Activated CD8-positive, alpha-beta T cell treated with anti-CD3 and anti-CD28 coated beads for 36 hours (primary cell): ENCODE measurements around the gene PDXK. TPM values are rescaled to one million over a fixed set of nuclear protein-coding genes. Genes with fewer than 3 reads are reported as not detected.

ENCODE experiments used
- ATAC-seq: fragments of 200-7000 bp; cut with Tn5 transposase; one replicate; pipeline ENCODE4 v1.10.0; 2021; ENCODE audit warnings: mild to moderate bottlenecking, moderate library complexity
- CTCF ChIA-PET: fragments of 350-600 bp; sonication (Branson Sonifier 250); formaldehyde crosslinking; loops from one replicate; lab custom pipeline; 2021; ENCODE audit warnings: antibody characterized with exemption; lab: Charles Lee
- POLR2A ChIA-PET: fragments of 350-600 bp; sonication (Branson Sonifier 250); formaldehyde crosslinking; loops from one replicate; lab custom pipeline; 2021; ENCODE audit warnings: antibody characterized with exemption; lab: Charles Lee
- DNase-seq: peaks from one replicate; pipeline ENCODE4 v3.0.0-alpha.2; 2020
- H3K27ac Mint-ChIP-seq: one replicate; pipeline ENCODE4 v1.8.0; 2021; ENCODE audit warnings: mild to moderate bottlenecking, mixed read lengths
- H3K27me3 Mint-ChIP-seq: one replicate; pipeline ENCODE4 v1.8.0; 2021; ENCODE audit warnings: mixed read lengths
- H3K36me3 Mint-ChIP-seq: one replicate; pipeline ENCODE4 v1.8.0; 2021; ENCODE audit warnings: low read depth, mixed read lengths
- H3K4me1 Mint-ChIP-seq: one replicate; pipeline ENCODE4 v1.8.0; 2021; ENCODE audit warnings: low read depth, mixed read lengths
- H3K4me3 Mint-ChIP-seq: one replicate; pipeline ENCODE4 v1.8.0; 2021; ENCODE audit warnings: mild to moderate bottlenecking, moderate library complexity, mixed read lengths
- H3K9me3 Mint-ChIP-seq: one replicate; pipeline ENCODE4 v1.8.0; 2021; ENCODE audit warnings: mixed read lengths
- intact Hi-C: fragments of 100-400 bp; cut with micrococcal nuclease; formaldehyde crosslinking; loops from one replicate; pipeline ENCODE4 v1.10.0; 2022
- total RNA-seq, 2 experiments: library from RNA; stranded (reverse); gene quantifications; one replicate each; pipeline ENCODE4 v1.2.3, GENCODE V29; 2021
- TF ChIP-seq, protein P1 (sequence below): fragments of 200-600 bp; IDR thresholded peaks from one replicate; pipeline ENCODE4 v1.8.0; 2022; ENCODE audit warnings: antibody characterized with exemption, mild to moderate bottlenecking

Gene PDXK
- total RNA-seq, 2 experiments from 2014 or later = 118 to 122 TPM

DNA sequence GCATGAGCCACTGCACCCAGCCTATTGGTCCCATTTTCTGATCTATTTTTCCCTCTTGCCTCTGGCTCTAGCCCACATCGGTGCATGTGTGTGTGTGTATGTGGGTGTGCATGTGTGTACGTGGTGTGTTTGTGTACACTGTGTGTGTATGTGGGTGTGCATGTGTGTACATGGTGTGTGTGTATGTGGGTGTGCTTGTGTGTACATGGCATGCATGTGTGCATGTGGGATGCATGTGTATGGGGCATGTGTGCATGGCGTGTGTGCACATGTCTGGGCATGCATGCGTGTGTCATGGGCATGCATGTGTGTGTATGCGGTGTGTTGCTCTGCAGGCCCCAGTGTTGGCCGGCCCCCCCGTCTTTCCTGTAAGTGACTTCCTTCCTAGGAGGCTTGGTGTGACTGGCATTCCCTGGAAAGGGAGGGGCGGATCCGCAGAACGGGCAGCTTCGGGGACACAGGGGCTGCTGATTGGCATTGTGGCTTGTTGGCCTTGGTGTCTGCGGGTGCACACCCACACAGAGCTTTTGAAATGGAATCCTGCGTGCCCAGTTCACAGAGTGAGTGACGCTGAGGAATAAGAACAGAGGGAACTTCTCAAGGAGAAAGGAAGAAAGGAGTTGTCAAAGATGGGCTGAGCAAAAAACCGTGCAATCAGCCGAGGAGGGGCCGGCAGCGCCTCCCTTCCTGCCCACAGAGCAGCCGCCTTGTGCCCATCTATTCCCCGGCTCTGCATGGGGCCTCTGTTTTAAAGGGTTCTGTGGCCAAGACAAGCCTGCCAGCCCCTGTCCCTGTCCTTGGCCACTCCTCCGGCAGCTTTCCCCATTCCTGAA lies 8.0 kb downstream of the PDXK start:
- H3K4me1 Mint-ChIP-seq = peaks cover 55% of the 10 kb centered on the region
- H3K27ac Mint-ChIP-seq = peak overlapping the region; percentile 64
- ChIA-PET CTCF (no interaction called here), POLR2A (interaction anchor here (1.6 to 4.0 kb wide), 4 partner anchors 8 to 67 kb away, joined by 6 to 35 read pairs (median 12); partner anchors contain the start of genes HSF2BP, PDXK, RRP1 and RRP1B)
- no peaks in the 10 kb centered on the region for H3K27me3 Mint-ChIP-seq
- TF ChIP-seq, protein P1, sequence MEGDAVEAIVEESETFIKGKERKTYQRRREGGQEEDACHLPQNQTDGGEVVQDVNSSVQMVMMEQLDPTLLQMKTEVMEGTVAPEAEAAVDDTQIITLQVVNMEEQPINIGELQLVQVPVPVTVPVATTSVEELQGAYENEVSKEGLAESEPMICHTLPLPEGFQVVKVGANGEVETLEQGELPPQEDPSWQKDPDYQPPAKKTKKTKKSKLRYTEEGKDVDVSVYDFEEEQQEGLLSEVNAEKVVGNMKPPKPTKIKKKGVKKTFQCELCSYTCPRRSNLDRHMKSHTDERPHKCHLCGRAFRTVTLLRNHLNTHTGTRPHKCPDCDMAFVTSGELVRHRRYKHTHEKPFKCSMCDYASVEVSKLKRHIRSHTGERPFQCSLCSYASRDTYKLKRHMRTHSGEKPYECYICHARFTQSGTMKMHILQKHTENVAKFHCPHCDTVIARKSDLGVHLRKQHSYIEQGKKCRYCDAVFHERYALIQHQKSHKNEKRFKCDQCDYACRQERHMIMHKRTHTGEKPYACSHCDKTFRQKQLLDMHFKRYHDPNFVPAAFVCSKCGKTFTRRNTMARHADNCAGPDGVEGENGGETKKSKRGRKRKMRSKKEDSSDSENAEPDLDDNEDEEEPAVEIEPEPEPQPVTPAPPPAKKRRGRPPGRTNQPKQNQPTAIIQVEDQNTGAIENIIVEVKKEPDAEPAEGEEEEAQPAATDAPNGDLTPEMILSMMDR = no peak
- intact Hi-C loops = no loop called here
- H3K36me3 Mint-ChIP-seq = peaks cover 17% of the 10 kb centered on the region
- DNase-seq (peak; percentile 31), ATAC-seq (no peak)
- H3K9me3 Mint-ChIP-seq = no peaks in the 10 kb centered on the region
- peak overlapping the region; percentile 24 for H3K4me3 Mint-ChIP-seq

GRCh38 chr21:43727519-43728153 lies 8.7 kb downstream of the PDXK start:
- intact Hi-C loops = no loop called here
- Mint-ChIP-seq H3K27ac (peak overlapping the region; percentile 88), H3K4me1 (peaks cover 55% of the 10 kb centered on the region), H3K36me3 (peaks cover 17% of the 10 kb centered on the region), H3K27me3 (no peaks in the 10 kb centered on the region), H3K4me3 (peak overlapping the region; percentile 84), H3K9me3 (no peaks in the 10 kb centered on the region)
- ChIA-PET POLR2A (interaction anchor here (1.4 to 4.0 kb wide), 7 partner anchors 8 to 68 kb away, joined by 3 to 35 read pairs (median 6); partner anchors contain the start of genes HSF2BP, PDXK, RRP1 and RRP1B), CTCF (interaction anchor here (0.9 to 1.7 kb wide), 3 partner anchors 8 to 53 kb away, joined by 3 to 10 read pairs (median 4); partner anchors contain the start of gene PDXK)
- TF ChIP-seq, protein P1 = no peak
- DNase-seq = no peak
- ATAC-seq = no peak

DNA sequence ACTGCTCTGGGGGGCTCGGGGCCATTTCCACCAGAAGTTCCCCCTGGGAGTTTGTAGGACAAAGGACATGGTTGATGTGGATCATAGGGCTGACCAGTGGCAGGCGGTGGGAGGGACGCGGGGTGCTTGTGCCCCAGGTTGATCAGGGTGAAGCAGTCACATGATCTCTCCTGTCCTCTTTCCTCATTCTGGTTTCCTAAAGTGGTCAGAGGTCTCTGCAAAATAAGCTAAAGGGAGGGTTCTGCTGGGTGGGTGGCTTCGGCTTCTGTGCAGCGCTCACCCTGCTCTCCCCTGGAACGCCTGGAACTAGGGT lies 9.2 kb downstream of the PDXK start:
- Mint-ChIP-seq H3K4me3 (peak overlapping the region; percentile 84), H3K27me3 (no peaks in the 10 kb centered on the region), H3K36me3 (peaks cover 17% of the 10 kb centered on the region), H3K27ac (peak overlapping the region; percentile 88), H3K4me1 (peaks cover 56% of the 10 kb centered on the region), H3K9me3 (no peaks in the 10 kb centered on the region)
- ATAC-seq = no peak
- ChIA-PET CTCF (interaction anchor here (0.6 to 1.7 kb wide), 6 partner anchors 9 to 62 kb away, joined by 3 to 10 read pairs (median 3); partner anchors contain the start of genes PDXK and RRP1), POLR2A (interaction anchor here (0.9 to 4.0 kb wide), 10 partner anchors 9 to 177 kb away, joined by 3 to 35 read pairs (median 6); partner anchors contain the start of genes HSF2BP, PDXK, RRP1 and RRP1B)
- TF ChIP-seq, protein P1 = no peak
- DNase-seq = peak; percentile 11
- intact Hi-C loops = no loop called here

- H3K27me3 Mint-ChIP-seq = no peaks in the 10 kb centered on the region
- CTCF ChIA-PET = interaction anchor here (0.6 to 1.7 kb wide), 7 partner anchors 8 to 330 kb away, joined by 3 to 10 read pairs (median 3); partner anchors contain the start of genes PDXK and RRP1
- POLR2A ChIA-PET = interaction anchor here (0.6 to 4.0 kb wide), 13 partner anchors 9 to 176 kb away, joined by 3 to 35 read pairs (median 4); partner anchors contain the start of genes HSF2BP, PDXK, RRP1 and RRP1B
- H3K36me3 Mint-ChIP-seq = peaks cover 12% of the 10 kb centered on the region
- intact Hi-C loops = no loop called here
- H3K27ac Mint-ChIP-seq = peak overlapping the region; percentile 88
- H3K9me3 Mint-ChIP-seq = no peaks in the 10 kb centered on the region
- peak overlapping the region; percentile 84 for H3K4me3 Mint-ChIP-seq
- TF ChIP-seq, protein P1 = peak; percentile 26
- ATAC-seq = peak; percentile 88
- peak; percentile 91 for DNase-seq
- peaks cover 62% of the 10 kb centered on the region for H3K4me1 Mint-ChIP-seq
Measured at GRCh38 chr21:43728467-43729390, 9.8 kb downstream of the PDXK start.
